WTC11 (cell line): ENCODE measurements around the gene MYORG.

ENCODE experiments used
- E2F5 ChIP-seq: sonication (generic); formaldehyde crosslinking; IDR thresholded peaks from 2 replicates; pipeline ENCODE4 v1.8.1; 2022; ENCODE audit warnings: mild to moderate bottlenecking, moderate library complexity, missing genetic modification reagents
- FOXK1 ChIP-seq: sonication (generic); formaldehyde crosslinking; IDR thresholded peaks from 2 replicates; pipeline ENCODE4 v1.8.0; 2022; ENCODE audit warnings: mild to moderate bottlenecking, moderate library complexity, missing genetic modification reagents
- FOXP1 ChIP-seq: sonication (generic); formaldehyde crosslinking; IDR thresholded peaks from 2 replicates; pipeline ENCODE4 v1.8.0; 2022; ENCODE audit warnings: missing genetic modification reagents, mild to moderate bottlenecking, moderate library complexity, borderline replicate concordance
- MLX ChIP-seq: sonication (generic); formaldehyde crosslinking; IDR thresholded peaks from 2 replicates; pipeline ENCODE4 v1.8.1; 2023; ENCODE audit warnings: mild to moderate bottlenecking, missing genetic modification reagents, moderate library complexity
- NFYB ChIP-seq: sonication (generic); formaldehyde crosslinking; conservative IDR thresholded peaks from 2 replicates; pipeline ENCODE4 v1.8.0; 2022; ENCODE audit warnings: low read depth, missing genetic modification reagents
- NR2C2 ChIP-seq: sonication (generic); formaldehyde crosslinking; IDR thresholded peaks from 2 replicates; pipeline ENCODE4 v1.8.0; 2022; ENCODE audit warnings: mild to moderate bottlenecking, missing genetic modification reagents
- SP1 ChIP-seq: sonication (generic); formaldehyde crosslinking; conservative IDR thresholded peaks from 2 replicates; pipeline ENCODE4 v1.8.1; 2022; ENCODE audit warnings: missing genetic modification reagents
- ZNF232 ChIP-seq: sonication (generic); formaldehyde crosslinking; IDR thresholded peaks from 2 replicates; pipeline ENCODE4 v1.8.0; 2022; ENCODE audit warnings: mild to moderate bottlenecking, missing genetic modification reagents
- ZNF263 ChIP-seq: sonication (generic); formaldehyde crosslinking; IDR thresholded peaks from 2 replicates; pipeline ENCODE4 v1.8.1; 2022; ENCODE audit warnings: low read depth, mild to moderate bottlenecking, moderate library complexity, missing genetic modification reagents
- ZNF416 ChIP-seq: fragments of 250-450 bp; sonication (Bioruptor Pico); IDR thresholded peaks from 2 replicates; pipeline ENCODE4 v1.9.0; 2021; ENCODE audit warnings: mild to moderate bottlenecking, inconsistent platforms
- ZSCAN18 ChIP-seq: fragments of 250-450 bp; sonication (Bioruptor Pico); IDR thresholded peaks from 2 replicates; pipeline ENCODE4 v2.1.2; 2022; ENCODE audit warnings: mild to moderate bottlenecking, moderate library complexity
- TF ChIP-seq, protein P1 (sequence below): fragments of 200-600 bp; IDR thresholded peaks from 2 replicates; pipeline ENCODE4 v1.8.0; 2022; ENCODE audit warnings: antibody characterized with exemption
- TF ChIP-seq, protein P2 (sequence below): sonication (generic); formaldehyde crosslinking; IDR thresholded peaks from 2 replicates; pipeline ENCODE4 v1.8.0; 2022; ENCODE audit warnings: missing genetic modification reagents
- TF ChIP-seq, protein P3 (sequence below): sonication (generic); formaldehyde crosslinking; IDR thresholded peaks from 2 replicates; pipeline ENCODE4 v1.8.0; 2022; ENCODE audit warnings: mild to moderate bottlenecking, missing genetic modification reagents

- no peak for TF ChIP-seq ZSCAN18 (CRISPR knock-in tag)
- no peak for TF ChIP-seq SP1
- TF ChIP-seq FOXK1 (CRISPR knock-in tag) = no peak
- TF ChIP-seq MLX (CRISPR knock-in tag) = no peak
- TF ChIP-seq, protein P1, sequence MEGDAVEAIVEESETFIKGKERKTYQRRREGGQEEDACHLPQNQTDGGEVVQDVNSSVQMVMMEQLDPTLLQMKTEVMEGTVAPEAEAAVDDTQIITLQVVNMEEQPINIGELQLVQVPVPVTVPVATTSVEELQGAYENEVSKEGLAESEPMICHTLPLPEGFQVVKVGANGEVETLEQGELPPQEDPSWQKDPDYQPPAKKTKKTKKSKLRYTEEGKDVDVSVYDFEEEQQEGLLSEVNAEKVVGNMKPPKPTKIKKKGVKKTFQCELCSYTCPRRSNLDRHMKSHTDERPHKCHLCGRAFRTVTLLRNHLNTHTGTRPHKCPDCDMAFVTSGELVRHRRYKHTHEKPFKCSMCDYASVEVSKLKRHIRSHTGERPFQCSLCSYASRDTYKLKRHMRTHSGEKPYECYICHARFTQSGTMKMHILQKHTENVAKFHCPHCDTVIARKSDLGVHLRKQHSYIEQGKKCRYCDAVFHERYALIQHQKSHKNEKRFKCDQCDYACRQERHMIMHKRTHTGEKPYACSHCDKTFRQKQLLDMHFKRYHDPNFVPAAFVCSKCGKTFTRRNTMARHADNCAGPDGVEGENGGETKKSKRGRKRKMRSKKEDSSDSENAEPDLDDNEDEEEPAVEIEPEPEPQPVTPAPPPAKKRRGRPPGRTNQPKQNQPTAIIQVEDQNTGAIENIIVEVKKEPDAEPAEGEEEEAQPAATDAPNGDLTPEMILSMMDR = no peak
- TF ChIP-seq ZNF416 (CRISPR knock-in tag) = no peak
- no peak for TF ChIP-seq ZNF232 (CRISPR knock-in tag)
- no peak for TF ChIP-seq FOXP1
- no peak for TF ChIP-seq NFYB
- TF ChIP-seq, protein P2, sequence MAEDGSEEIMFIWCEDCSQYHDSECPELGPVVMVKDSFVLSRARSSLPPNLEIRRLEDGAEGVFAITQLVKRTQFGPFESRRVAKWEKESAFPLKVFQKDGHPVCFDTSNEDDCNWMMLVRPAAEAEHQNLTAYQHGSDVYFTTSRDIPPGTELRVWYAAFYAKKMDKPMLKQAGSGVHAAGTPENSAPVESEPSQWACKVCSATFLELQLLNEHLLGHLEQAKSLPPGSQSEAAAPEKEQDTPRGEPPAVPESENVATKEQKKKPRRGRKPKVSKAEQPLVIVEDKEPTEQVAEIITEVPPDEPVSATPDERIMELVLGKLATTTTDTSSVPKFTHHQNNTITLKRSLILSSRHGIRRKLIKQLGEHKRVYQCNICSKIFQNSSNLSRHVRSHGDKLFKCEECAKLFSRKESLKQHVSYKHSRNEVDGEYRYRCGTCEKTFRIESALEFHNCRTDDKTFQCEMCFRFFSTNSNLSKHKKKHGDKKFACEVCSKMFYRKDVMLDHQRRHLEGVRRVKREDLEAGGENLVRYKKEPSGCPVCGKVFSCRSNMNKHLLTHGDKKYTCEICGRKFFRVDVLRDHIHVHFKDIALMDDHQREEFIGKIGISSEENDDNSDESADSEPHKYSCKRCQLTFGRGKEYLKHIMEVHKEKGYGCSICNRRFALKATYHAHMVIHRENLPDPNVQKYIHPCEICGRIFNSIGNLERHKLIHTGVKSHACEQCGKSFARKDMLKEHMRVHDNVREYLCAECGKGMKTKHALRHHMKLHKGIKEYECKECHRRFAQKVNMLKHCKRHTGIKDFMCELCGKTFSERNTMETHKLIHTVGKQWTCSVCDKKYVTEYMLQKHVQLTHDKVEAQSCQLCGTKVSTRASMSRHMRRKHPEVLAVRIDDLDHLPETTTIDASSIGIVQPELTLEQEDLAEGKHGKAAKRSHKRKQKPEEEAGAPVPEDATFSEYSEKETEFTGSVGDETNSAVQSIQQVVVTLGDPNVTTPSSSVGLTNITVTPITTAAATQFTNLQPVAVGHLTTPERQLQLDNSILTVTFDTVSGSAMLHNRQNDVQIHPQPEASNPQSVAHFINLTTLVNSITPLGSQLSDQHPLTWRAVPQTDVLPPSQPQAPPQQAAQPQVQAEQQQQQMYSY = no peak
- TF ChIP-seq ZNF263 (CRISPR knock-in tag) = no peak
- TF ChIP-seq, protein P3, sequence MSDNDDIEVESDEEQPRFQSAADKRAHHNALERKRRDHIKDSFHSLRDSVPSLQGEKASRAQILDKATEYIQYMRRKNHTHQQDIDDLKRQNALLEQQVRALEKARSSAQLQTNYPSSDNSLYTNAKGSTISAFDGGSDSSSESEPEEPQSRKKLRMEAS = no peak
- no peak for TF ChIP-seq E2F5 (CRISPR knock-in tag)
- TF ChIP-seq NR2C2 (CRISPR knock-in tag) = no peak
These were observed 34.9 kb downstream of the MYORG start for GRCh38 chr9:34341659-34342295.
